Ishikawa (cell line): ENCODE measurements around the gene SLC12A6.

Source experiments
- CEBPB ChIP-seq: IDR thresholded peaks from 2 replicates; pipeline ENCODE4 v1.6.1; 2012
- CREB1 ChIP-seq: IDR thresholded peaks from 2 replicates; pipeline ENCODE4 v1.6.1; 2012; ENCODE audit warnings: low read depth
- EGR1 ChIP-seq: IDR thresholded peaks from 2 replicates; pipeline ENCODE4 v1.6.1; 2012
- EP300 ChIP-seq: IDR thresholded peaks from 2 replicates; pipeline ENCODE4 v1.6.1; 2012; ENCODE audit warnings: borderline replicate concordance
- FOXM1 ChIP-seq: IDR thresholded peaks from 2 replicates; pipeline ENCODE4 v1.6.1; 2012; ENCODE audit warnings: low read depth, borderline replicate concordance
- NFIC ChIP-seq: IDR thresholded peaks from 2 replicates; pipeline ENCODE4 v1.6.1; 2012
- RAD21 ChIP-seq: IDR thresholded peaks from 2 replicates; pipeline ENCODE4 v1.6.1; 2012; ENCODE audit warnings: low read depth
- REST ChIP-seq: IDR thresholded peaks from 2 replicates; pipeline ENCODE4 v1.6.1; 2012; ENCODE audit warnings: low read depth, mild to moderate bottlenecking
- TAF1 ChIP-seq: IDR thresholded peaks from 2 replicates; pipeline ENCODE4 v1.6.1; 2012; ENCODE audit warnings: low read depth, mild to moderate bottlenecking
- TCF12 ChIP-seq: IDR thresholded peaks from 2 replicates; pipeline ENCODE4 v1.6.1; 2012; ENCODE audit warnings: low read depth
- TEAD4 ChIP-seq: IDR thresholded peaks from 2 replicates; pipeline ENCODE4 v1.6.1; 2012
- USF1 ChIP-seq: IDR thresholded peaks from 2 replicates; pipeline ENCODE4 v1.6.1; 2012
- YY1 ChIP-seq: IDR thresholded peaks from 2 replicates; pipeline ENCODE4 v1.6.1; 2012; ENCODE audit warnings: low read depth
- ZBTB7A ChIP-seq: IDR thresholded peaks from 2 replicates; pipeline ENCODE4 v1.6.1; 2012; ENCODE audit warnings: low read depth
- TF ChIP-seq, protein P1 (sequence below): IDR thresholded peaks from 2 replicates; pipeline ENCODE4 v1.6.1; 2012

SLC12A6 gene

DNA sequence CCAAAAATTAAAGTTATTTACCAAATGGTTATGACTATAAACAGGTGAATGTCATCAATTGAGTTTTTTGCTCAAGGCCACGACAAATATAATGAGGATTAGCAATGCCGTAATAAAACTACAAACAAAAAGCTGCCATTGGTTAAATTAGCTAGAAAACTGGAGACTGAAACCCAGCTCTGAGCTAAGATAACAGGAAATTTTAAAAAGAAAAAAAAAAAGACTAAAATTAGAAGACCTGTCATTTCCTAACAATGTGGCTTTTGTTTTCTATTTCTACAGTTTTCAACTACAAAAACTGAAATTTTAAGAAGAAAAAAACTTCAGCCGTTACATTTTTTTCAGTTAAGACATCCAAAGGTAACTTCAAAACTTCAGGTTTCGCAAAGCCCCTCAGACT, 9.7 kb downstream of the SLC12A6 start:
- TF ChIP-seq FOXM1 (no peak), EP300 (no peak), CEBPB (no peak), REST (no peak), TEAD4 (no peak), TCF12 (no peak), ZBTB7A (no peak)

DNA sequence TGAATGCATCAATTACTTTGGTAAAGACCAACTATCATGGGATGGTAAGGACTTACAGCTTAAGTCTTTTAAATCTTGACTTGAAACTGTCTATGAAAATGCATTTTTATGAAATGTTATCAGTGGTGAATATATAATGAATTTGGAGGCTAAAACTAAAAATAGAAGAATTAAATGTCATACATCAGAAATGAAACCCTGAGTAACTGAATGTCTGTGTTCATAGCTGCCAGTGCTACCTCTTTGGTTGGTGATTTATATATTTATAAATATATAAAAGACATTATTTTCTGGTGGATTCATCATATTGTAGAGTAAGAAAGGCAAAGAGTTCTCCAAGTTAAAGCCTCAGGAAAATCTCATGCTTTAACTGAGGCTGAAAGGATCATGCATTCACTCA, 12.2 kb downstream of the SLC12A6 start:
- TF ChIP-seq USF1: no peak
- TF ChIP-seq TCF12: no peak
- TF ChIP-seq REST: no peak
- TF ChIP-seq EP300: no peak
- no peak for TF ChIP-seq TAF1
- no peak for TF ChIP-seq EGR1

- TF ChIP-seq EP300 (no peak), TEAD4 (no peak), CEBPB (no peak), RAD21 (no peak), EGR1 (no peak), NFIC (no peak)
These were observed 12.6 kb downstream of the SLC12A6 start for GRCh38 chr15:34324933-34325332.

GRCh38 chr15:34323217-34323616, 14.4 kb downstream of the SLC12A6 start:
- TF ChIP-seq, protein P1, sequence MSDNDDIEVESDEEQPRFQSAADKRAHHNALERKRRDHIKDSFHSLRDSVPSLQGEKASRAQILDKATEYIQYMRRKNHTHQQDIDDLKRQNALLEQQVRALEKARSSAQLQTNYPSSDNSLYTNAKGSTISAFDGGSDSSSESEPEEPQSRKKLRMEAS: no peak
- TF ChIP-seq CREB1 (no peak), NFIC (no peak), YY1 (no peak), REST (no peak), RAD21 (no peak), EGR1 (no peak), TEAD4 (no peak), ZBTB7A (no peak), USF1 (no peak), FOXM1 (no peak)

DNA sequence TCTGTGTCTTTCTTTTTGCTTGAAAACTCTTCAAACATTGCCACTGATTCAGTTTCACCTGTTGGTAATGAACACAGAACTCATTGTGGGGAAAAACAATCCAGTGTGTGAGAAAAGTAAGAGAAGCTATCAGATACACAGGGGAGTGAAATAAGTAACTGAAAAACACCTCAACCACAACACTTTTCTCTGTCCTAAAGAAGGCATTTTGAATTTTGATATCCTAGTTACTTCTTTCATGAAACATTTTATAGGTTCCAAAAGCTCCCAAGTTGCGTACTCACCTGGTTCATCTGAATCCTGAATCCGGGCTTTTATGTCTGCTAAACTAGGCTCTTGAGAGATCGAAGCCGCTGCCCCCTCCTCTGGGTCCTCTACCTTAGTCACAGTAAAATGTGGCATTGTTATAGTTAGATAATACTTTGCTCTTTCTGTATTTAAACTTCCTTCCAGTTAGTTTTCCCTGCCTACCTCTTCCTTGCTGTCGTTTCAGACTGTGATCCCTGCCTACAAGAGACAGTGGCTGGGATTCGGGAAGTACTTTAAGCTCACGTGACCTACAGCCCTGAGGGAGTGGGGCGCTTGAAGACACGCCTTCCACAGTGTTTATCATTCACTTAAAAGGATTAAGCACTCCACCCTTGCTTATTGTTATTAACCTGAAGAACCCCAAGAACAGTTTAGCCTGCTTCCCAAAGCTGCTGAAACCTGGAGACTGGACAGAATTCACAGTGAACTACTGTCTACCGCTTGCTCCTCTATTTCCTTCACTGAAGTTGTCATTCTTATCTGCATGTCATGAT, 19.1 kb downstream of the SLC12A6 start:
- TF ChIP-seq FOXM1 (no peak), USF1 (peak; percentile 89)
